Measurements from ENCODE around the gene TNIK. TPM values are rescaled to one million over a fixed set of nuclear protein-coding genes. Genes with fewer than 3 reads are reported as not detected.
"Not testable (repeated sequence)": the region's sequence is repeated elsewhere in the genome, so short reads cannot be mapped to it uniquely, and the experiment has no call there.

The TNIK gene
- total and polyA plus RNA-seq, 3 donors from 2014 or later, result 39.3 to 99.6 (median 83.5) TPM

DNA sequence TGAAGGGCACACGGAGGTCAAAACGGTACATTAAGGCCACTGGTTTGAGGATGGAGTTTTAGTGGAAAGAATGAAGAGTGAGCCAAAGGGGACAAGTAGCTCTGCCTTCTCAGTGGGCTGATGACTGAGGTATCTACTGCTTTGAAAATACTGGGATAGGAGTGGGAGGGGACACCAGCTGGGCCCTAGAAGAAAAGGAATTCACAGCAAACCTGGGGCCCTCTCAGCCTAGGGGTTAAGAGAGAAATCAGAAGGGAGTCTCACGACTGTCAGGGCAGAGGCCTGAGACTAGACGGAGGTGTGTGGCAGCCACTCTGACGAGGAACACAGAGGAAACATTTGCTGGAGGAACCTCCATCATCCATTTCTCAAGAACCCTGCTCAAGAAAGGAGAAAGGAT is 75.1 kb downstream of the TNIK start:
- Histone ChIP-seq H3K27ac (no peak overlapping the region), H3K27me3 (no peaks in the 10 kb centered on the region), H3K4me1 (peaks cover 4% of the 10 kb centered on the region), H3K4me3 (no peak overlapping the region), H3K36me3 (ENCODE audit: low read depth, missing control alignments) (no peaks in the 10 kb centered on the region), H3K9me3 (no peaks in the 10 kb centered on the region)
- intact Hi-C loops (cut with DNase I; ENCODE audit: low total_unique reads), result no loop called here
- no peak for TF ChIP-seq POLR2A (IDR thresholded peaks at IDR 0.05)
- TF ChIP-seq, protein P1, sequence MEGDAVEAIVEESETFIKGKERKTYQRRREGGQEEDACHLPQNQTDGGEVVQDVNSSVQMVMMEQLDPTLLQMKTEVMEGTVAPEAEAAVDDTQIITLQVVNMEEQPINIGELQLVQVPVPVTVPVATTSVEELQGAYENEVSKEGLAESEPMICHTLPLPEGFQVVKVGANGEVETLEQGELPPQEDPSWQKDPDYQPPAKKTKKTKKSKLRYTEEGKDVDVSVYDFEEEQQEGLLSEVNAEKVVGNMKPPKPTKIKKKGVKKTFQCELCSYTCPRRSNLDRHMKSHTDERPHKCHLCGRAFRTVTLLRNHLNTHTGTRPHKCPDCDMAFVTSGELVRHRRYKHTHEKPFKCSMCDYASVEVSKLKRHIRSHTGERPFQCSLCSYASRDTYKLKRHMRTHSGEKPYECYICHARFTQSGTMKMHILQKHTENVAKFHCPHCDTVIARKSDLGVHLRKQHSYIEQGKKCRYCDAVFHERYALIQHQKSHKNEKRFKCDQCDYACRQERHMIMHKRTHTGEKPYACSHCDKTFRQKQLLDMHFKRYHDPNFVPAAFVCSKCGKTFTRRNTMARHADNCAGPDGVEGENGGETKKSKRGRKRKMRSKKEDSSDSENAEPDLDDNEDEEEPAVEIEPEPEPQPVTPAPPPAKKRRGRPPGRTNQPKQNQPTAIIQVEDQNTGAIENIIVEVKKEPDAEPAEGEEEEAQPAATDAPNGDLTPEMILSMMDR (IDR thresholded peaks at IDR 0.05), result no peak
- WGBS, 2 donors, result 74 to 84% methylated on average over 5 of the region's 5 CpGs
- DNase-seq, result no peak

- WGBS, 2 donors, result 83 to 86% methylated on average over 3 of the region's 3 CpGs
- no peaks in the 10 kb centered on the region for H3K36me3 ChIP-seq (ENCODE audit: low read depth, missing control alignments)
- intact Hi-C loops (cut with DNase I; ENCODE audit: low total_unique reads), result no loop called here
- DNase-seq, result no peak
- H3K4me3 ChIP-seq, result no peak overlapping the region
- no peaks in the 10 kb centered on the region for H3K27me3 ChIP-seq
- H3K9me3 ChIP-seq, result no peaks in the 10 kb centered on the region
- TF ChIP-seq, protein P1 (IDR thresholded peaks at IDR 0.05), result no peak
- TF ChIP-seq POLR2A (IDR thresholded peaks at IDR 0.05), result no peak
- no peak overlapping the region for H3K27ac ChIP-seq
- H3K4me1 ChIP-seq, result peaks cover 4% of the 10 kb centered on the region
Measured at GRCh38 chr3:171384101-171384891, 75.9 kb downstream of the TNIK start.

DNA sequence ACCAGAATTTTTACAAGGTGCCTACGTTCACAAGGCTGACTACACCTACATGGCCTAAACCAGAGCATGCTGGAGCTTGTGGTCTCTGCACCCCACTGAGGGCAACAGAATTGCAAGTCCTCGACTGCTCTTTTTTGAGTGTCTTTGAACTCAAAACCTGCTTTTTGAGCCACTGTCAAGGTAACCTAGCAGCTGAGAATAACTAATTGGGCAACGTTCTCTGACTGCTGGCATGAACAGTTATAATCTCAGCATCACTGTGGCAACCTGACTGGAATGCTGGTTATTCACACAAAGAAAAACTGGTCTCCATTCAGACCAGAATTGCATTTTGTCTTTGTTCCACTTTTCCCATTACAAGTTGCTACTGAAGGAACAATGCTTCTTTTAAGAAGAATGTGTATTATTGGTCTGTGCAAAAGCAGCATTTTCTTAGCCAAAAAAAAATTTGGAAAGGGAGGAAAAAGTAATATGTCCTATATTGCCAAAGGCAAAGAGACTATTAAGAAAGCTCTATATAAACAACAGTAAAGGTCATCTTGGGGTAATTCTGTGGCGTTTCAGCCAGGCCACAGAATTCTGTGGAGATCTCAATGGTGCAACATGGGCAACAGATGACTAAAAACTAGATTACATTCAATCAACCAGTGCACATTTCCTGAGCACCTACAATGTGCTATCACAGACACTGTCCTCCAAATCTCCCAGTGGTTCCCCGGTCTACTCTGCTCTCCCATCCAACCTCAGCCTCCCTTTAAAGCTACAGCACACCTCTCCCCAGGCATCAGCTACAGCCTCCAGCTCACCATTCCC is 76.8 kb downstream of the TNIK start:
- no peak for DNase-seq

DNA sequence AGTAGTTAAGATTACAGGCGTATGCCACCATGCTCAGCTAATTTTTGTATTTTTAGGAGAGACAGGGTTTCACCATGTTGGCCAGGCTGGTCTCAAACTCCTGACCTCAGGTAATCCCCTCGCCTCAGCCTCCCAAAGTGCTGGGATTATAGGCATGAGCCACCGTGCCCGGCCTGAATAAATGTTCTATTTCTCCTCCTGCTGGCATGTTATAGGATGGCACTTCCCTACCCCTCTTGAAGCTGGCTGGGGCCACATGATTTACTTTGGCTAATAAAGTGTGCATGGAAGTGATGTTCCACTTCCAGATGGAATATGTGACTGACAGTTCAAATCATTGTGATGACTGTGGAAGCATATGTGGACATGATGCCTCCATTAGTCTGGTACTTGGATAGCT is 77.9 kb downstream of the TNIK start:
- H3K9me3 ChIP-seq; DNase-seq; H3K4me1 ChIP-seq; H3K36me3 ChIP-seq (ENCODE audit: low read depth, missing control alignments); H3K27me3 ChIP-seq; H3K4me3 ChIP-seq; intact Hi-C loops (cut with DNase I; ENCODE audit: low total_unique reads); H3K27ac ChIP-seq: not testable (repeated sequence)
- TF ChIP-seq, protein P1 (IDR thresholded peaks at IDR 0.05), result peak in 1 of 3 experiments; percentile 10
- 96 to 98% methylated on average over 4 of the region's 4 CpGs for WGBS, 2 donors

More for the DNA sequence above, 76.8 kb downstream of the TNIK start:
- WGBS, 2 donors, result 62 to 67% methylated on average over 5 of the region's 5 CpGs
- intact Hi-C loops (cut with DNase I; ENCODE audit: low total_unique reads), result no loop called here
- no peaks in the 10 kb centered on the region for H3K36me3 ChIP-seq (ENCODE audit: low read depth, missing control alignments)
- H3K4me1 ChIP-seq, result peaks cover 4% of the 10 kb centered on the region
- no peaks in the 10 kb centered on the region for H3K27me3 ChIP-seq
- H3K9me3 ChIP-seq, result no peaks in the 10 kb centered on the region
- no peak overlapping the region for H3K4me3 ChIP-seq
- H3K27ac ChIP-seq, result no peak overlapping the region
- TF ChIP-seq, protein P1 (IDR thresholded peaks at IDR 0.05), result no peak
- TF ChIP-seq POLR2A (IDR thresholded peaks at IDR 0.05), result no peak
